ENCODE data around the gene EXD3. TPM values are rescaled to one million over a fixed set of nuclear protein-coding genes. Genes with fewer than 3 reads are reported as not detected.
A peak's percentile ranks its signal among the peaks of the same experiment; 100 is the strongest.

The EXD3 gene
- total and polyA plus RNA-seq, 2 donors from 2014 or later, result 18.9 to 44.5 TPM

GRCh38 chr9:137462396-137462985, 39.5 kb upstream of the EXD3 start:
- intact Hi-C loops (cut with DNase I), result no loop called here
- Histone ChIP-seq H3K9me3 (ENCODE audit: control insufficient read depth in 2 of 3, insufficient read depth in 1 of 3, low read length in 3 of 3) (no peaks in the 10 kb centered on the region), H3K9ac (ENCODE audit: low read length in 3 of 3) (no peak overlapping the region), H3K27ac (ENCODE audit: low read depth in 2 of 2, low read length in 2 of 2) (no peak overlapping the region), H3K4me1 (ENCODE audit: control insufficient read depth in 2 of 3, insufficient read depth in 2 of 3, low read depth in 1 of 3, low read length in 3 of 3) (peaks cover 0 to 13% (median 0%) of the 10 kb centered on the region in 3 donors), H3K36me3 (ENCODE audit: control insufficient read depth in 2 of 3, insufficient read depth in 3 of 3, low read length in 3 of 3) (no peaks in the 10 kb centered on the region), H3K27me3 (ENCODE audit: control insufficient read depth, insufficient read depth, low read length) (no peaks in the 10 kb centered on the region), H3K4me3 (ENCODE audit: low read length in 3 of 3) (no peak overlapping the region)
- FAIRE-seq, result no peak
- no peak for TF ChIP-seq CTCF (IDR thresholded peaks at IDR 0.05; ENCODE audit: borderline replicate concordance, extremely low read depth, insufficient read depth)
- DNase-seq, result peak in 2 of 5 donors; percentile 53 to 77

- Histone ChIP-seq H3K4me3 (ENCODE audit: low read length in 3 of 3) (no peak overlapping the region), H3K27ac (ENCODE audit: low read depth in 2 of 2, low read length in 2 of 2) (no peak overlapping the region), H3K27me3 (ENCODE audit: control insufficient read depth, insufficient read depth, low read length) (no peaks in the 10 kb centered on the region), H3K9me3 (ENCODE audit: control insufficient read depth in 2 of 3, insufficient read depth in 1 of 3, low read length in 3 of 3) (no peaks in the 10 kb centered on the region), H3K36me3 (ENCODE audit: control insufficient read depth in 2 of 3, insufficient read depth in 3 of 3, low read length in 3 of 3) (no peaks in the 10 kb centered on the region), H3K9ac (ENCODE audit: low read length in 3 of 3) (no peak overlapping the region), H3K4me1 (ENCODE audit: control insufficient read depth in 2 of 3, insufficient read depth in 2 of 3, low read depth in 1 of 3, low read length in 3 of 3) (peaks cover 0 to 17% (median 0%) of the 10 kb centered on the region in 3 donors)
- intact Hi-C loops (cut with DNase I), result no loop called here
- no peak for TF ChIP-seq CTCF (IDR thresholded peaks at IDR 0.05; ENCODE audit: borderline replicate concordance, extremely low read depth, insufficient read depth)
- DNase-seq, result peak in 3 of 5 donors; percentile 38 to 90 (median 77)
- FAIRE-seq, result no peak
Measured at GRCh38 chr9:137461663-137462395, 38.9 kb upstream of the EXD3 start.

- Histone ChIP-seq H3K4me3 (ENCODE audit: low read length in 3 of 3) (no peak overlapping the region), H3K27me3 (ENCODE audit: control insufficient read depth, insufficient read depth, low read length) (no peaks in the 10 kb centered on the region), H3K4me1 (ENCODE audit: control insufficient read depth in 2 of 3, insufficient read depth in 2 of 3, low read depth in 1 of 3, low read length in 3 of 3) (peaks cover 0 to 19% (median 0%) of the 10 kb centered on the region in 3 donors), H3K36me3 (ENCODE audit: control insufficient read depth in 2 of 3, insufficient read depth in 3 of 3, low read length in 3 of 3) (no peaks in the 10 kb centered on the region), H3K9me3 (ENCODE audit: control insufficient read depth in 2 of 3, insufficient read depth in 1 of 3, low read length in 3 of 3) (no peaks in the 10 kb centered on the region), H3K27ac (ENCODE audit: low read depth in 2 of 2, low read length in 2 of 2) (no peak overlapping the region), H3K9ac (ENCODE audit: low read length in 3 of 3) (no peak overlapping the region)
- FAIRE-seq, result no peak
- TF ChIP-seq CTCF (IDR thresholded peaks at IDR 0.05; ENCODE audit: borderline replicate concordance, extremely low read depth, insufficient read depth), result no peak
- intact Hi-C loops (cut with DNase I), result no loop called here
- DNase-seq, result peak in 1 of 5 donors; percentile 65
Measured at GRCh38 chr9:137461316-137461662, 38.3 kb upstream of the EXD3 start.
